ENCODE results near the gene SUMO3. TPM values are rescaled to one million over a fixed set of nuclear protein-coding genes. Genes with fewer than 3 reads are reported as not detected.

Gene SUMO3
- total RNA-seq, 1 donor from 2014 or later, result 131 TPM

- Histone ChIP-seq H3K36me3 (ENCODE audit: control insufficient read depth, insufficient read depth, low read length) (peaks cover 11% of the 10 kb centered on the region), H3K4me3 (ENCODE audit: low read depth, low read length) (no peak overlapping the region), H3K27me3 (ENCODE audit: control insufficient read depth, insufficient read depth, low read length) (no peaks in the 10 kb centered on the region)
- FAIRE-seq, result no peak
- TF ChIP-seq CTCF (IDR thresholded peaks at IDR 0.05; ENCODE audit: insufficient read depth, low read length, severe bottlenecking), result no peak
- DNase-seq (ENCODE audit: low read depth), result no peak
Observed at GRCh38 chr21:44805859-44806258, 12.0 kb downstream of the SUMO3 start.

- Histone ChIP-seq H3K27me3 (ENCODE audit: control insufficient read depth, insufficient read depth, low read length) (no peaks in the 10 kb centered on the region), H3K36me3 (ENCODE audit: control insufficient read depth, insufficient read depth, low read length) (peaks cover 11% of the 10 kb centered on the region), H3K4me3 (ENCODE audit: low read depth, low read length) (no peak overlapping the region)
- no peak for TF ChIP-seq CTCF (IDR thresholded peaks at IDR 0.05; ENCODE audit: insufficient read depth, low read length, severe bottlenecking)
- DNase-seq (ENCODE audit: low read depth) (no peak), FAIRE-seq (no peak)
Observed at GRCh38 chr21:44805226-44805625, 12.6 kb downstream of the SUMO3 start.

GRCh38 chr21:44804762-44805161 lies 13.1 kb downstream of the SUMO3 start:
- no peak for TF ChIP-seq CTCF (IDR thresholded peaks at IDR 0.05; ENCODE audit: insufficient read depth, low read length, severe bottlenecking)
- no peak for FAIRE-seq
- H3K27me3 ChIP-seq (ENCODE audit: control insufficient read depth, insufficient read depth, low read length), result no peaks in the 10 kb centered on the region
- DNase-seq (ENCODE audit: low read depth), result no peak
- H3K36me3 ChIP-seq (ENCODE audit: control insufficient read depth, insufficient read depth, low read length), result peaks cover 9% of the 10 kb centered on the region
- no peak overlapping the region for H3K4me3 ChIP-seq (ENCODE audit: low read depth, low read length)

- no peaks in the 10 kb centered on the region for H3K27me3 ChIP-seq (ENCODE audit: control insufficient read depth, insufficient read depth, low read length)
- H3K4me3 ChIP-seq (ENCODE audit: low read depth, low read length), result no peak overlapping the region
- DNase-seq (ENCODE audit: low read depth) (no peak), FAIRE-seq (no peak)
- TF ChIP-seq CTCF (IDR thresholded peaks at IDR 0.05; ENCODE audit: insufficient read depth, low read length, severe bottlenecking), result no peak
- peaks cover 9% of the 10 kb centered on the region for H3K36me3 ChIP-seq (ENCODE audit: control insufficient read depth, insufficient read depth, low read length)
Observed at GRCh38 chr21:44803651-44804050, 14.2 kb downstream of the SUMO3 start.

GRCh38 chr21:44802396-44803153 lies 15.3 kb downstream of the SUMO3 start:
- Histone ChIP-seq H3K36me3 (ENCODE audit: control insufficient read depth, insufficient read depth, low read length) (peaks cover 10% of the 10 kb centered on the region), H3K4me3 (ENCODE audit: low read depth, low read length) (peak overlapping the region; percentile 87), H3K27me3 (ENCODE audit: control insufficient read depth, insufficient read depth, low read length) (no peaks in the 10 kb centered on the region)
- TF ChIP-seq CTCF (IDR thresholded peaks at IDR 0.05; ENCODE audit: insufficient read depth, low read length, severe bottlenecking), result no peak
- DNase-seq (ENCODE audit: low read depth) (no peak), FAIRE-seq (no peak)
